ENCODE results near the gene CIAPIN1.
"Not testable (repeated sequence)": the region's sequence is repeated elsewhere in the genome, so short reads cannot be mapped to it uniquely, and the experiment has no call there.

The CIAPIN1 gene

DNA sequence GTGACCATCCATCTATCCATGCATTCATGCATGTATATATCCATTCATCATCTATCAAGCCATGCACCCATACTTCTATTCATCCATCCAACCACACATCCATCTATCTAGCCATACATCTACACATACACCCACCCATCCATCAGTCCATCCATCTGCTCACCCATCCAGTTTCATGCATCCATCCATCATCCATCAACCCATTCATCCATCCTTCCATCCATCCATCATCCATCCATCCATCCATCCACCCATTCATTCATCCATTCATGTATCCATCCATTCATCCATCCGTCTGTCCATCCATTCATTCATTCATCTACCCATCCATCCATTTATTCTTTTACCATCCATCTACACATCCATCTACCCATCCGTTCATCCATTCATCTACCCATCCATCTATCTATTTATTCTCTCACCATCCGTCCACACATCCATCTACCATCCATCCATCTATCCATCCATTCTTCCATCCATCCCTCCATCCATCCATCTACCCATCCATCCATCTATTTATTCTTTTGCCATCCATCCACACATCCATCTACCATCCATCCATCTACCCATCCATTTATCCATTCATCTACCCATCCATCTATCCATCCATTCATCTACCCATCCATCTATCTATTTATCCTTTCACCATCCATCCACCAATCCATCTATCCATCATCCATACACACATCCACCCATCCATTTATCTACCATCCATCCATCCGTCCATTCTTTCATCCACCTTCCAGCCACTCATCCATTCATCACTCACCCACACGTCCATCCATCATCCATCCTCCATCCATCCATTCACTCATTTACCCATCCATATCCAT lies 39.4 kb downstream of the CIAPIN1 start:
- no peak for TF ChIP-seq CTCF (IDR thresholded peaks at IDR 0.05; ENCODE audit: extremely low read depth, insufficient read depth, missing control alignments)
- no peak for DNase-seq (ENCODE audit: low spot score)
- in situ Hi-C loops (cut with MboI; ENCODE audit: low pct_unique_long_range_greater_than_20kb, low sequenced_read_pairs, unreplicated experiment), result loop anchor here (25.0 kb wide), 1 partner anchor 320 kb away; the partner anchor contains the start of gene CPNE2

DNA sequence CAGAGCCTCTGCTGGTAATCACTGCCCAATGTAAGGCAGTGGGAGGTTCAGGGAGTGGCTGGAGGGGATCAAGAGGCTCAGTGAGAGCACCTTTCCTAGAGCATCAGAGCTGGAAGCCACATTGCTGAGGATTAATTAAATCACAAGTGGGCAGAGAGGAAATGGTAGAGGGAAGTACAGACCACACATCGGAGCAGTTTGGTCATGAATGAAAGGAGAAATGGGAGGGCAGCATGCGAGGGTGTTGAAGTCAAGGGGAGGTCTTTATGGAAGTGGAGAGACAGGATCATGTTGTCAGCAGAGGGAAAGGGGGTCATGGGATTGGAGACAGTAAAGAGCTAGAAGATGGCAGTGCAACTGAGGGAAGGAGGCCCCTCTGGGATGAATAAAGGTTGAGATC lies 40.3 kb downstream of the CIAPIN1 start:
- no peak for DNase-seq (ENCODE audit: low spot score)
- no peak for TF ChIP-seq CTCF (IDR thresholded peaks at IDR 0.05; ENCODE audit: extremely low read depth, insufficient read depth, missing control alignments)
- in situ Hi-C loops (cut with MboI; ENCODE audit: low pct_unique_long_range_greater_than_20kb, low sequenced_read_pairs, unreplicated experiment), result loop anchor here (25.0 kb wide), 1 partner anchor 320 kb away; the partner anchor contains the start of gene CPNE2

DNA sequence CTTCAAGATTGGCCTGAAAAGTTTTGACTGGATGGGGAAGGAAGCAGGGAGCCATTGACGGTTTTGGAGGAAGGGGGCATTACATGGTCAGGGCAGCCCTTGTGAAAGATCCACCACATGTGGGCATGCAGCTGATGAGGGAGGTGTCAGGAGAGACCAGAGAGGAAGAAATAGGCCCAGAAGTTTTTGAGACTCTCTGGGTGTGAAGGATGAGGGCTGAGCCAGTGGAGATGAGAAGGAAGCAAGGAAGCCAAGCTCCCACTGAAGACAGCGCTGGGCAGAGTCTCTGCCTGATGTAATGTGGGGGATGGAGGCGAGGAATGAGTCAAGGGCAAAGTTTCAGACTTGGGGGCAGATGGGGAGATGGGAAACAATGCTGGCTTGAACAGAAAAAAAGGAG lies 42.1 kb downstream of the CIAPIN1 start:
- no peak for TF ChIP-seq CTCF (IDR thresholded peaks at IDR 0.05; ENCODE audit: extremely low read depth, insufficient read depth, missing control alignments)
- DNase-seq (ENCODE audit: low spot score), result no peak
- in situ Hi-C loops (cut with MboI; ENCODE audit: low pct_unique_long_range_greater_than_20kb, low sequenced_read_pairs, unreplicated experiment), result loop anchor here (25.0 kb wide), 1 partner anchor 318 kb away; the partner anchor contains the start of gene CPNE2

- in situ Hi-C loops (cut with MboI; ENCODE audit: low pct_unique_long_range_greater_than_20kb, low sequenced_read_pairs, unreplicated experiment), result loop anchor here (25.0 kb wide), 1 partner anchor 317 kb away; the partner anchor contains the start of gene CPNE2
- no peak for TF ChIP-seq CTCF (IDR thresholded peaks at IDR 0.05; ENCODE audit: extremely low read depth, insufficient read depth, missing control alignments)
- DNase-seq (ENCODE audit: low spot score), result no peak
These were observed 43.0 kb downstream of the CIAPIN1 start, which contains the start of gene CCL17 for GRCh38 chr16:57403965-57404817. Gene CCL17, plus strand, starts transcription at chr16:57404767. Its CDS starts 9,166 bp downstream, at chr16:57413933.

DNA sequence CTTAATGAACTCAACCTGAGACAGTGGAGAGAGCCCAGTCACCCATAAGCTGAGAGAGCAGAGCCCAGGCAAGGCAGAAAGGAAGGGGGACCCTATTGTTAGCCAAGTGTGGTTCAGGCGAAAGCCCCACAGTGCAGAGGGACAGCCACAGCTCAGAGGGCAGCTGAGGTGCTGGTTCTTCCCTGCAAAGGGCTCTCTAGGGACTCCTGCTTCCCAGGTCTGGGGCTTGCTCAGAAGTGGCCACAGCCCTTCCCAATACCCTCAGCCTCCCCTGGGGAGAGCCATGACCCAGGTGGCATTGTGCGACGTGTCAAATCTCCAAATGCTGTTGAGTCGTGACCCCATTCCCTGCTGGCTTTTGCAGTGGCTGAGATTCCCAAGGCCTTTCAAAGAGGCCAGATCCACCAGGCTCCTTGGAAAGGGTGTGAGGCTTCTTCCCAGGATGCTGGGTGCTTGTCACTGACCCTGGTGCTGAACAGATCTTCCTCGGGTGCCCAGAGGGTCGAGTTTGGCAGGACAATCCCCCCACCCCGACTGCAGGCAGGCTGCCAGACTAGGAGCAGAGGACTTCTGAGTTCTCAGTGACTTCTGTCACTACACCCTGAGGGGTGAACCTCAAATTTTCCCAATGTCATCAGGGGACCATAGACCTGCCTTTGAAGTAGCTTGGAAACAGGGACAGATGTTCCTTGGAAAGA lies 45.1 kb downstream of the CIAPIN1 start:
- TF ChIP-seq CTCF (IDR thresholded peaks at IDR 0.05; ENCODE audit: extremely low read depth, insufficient read depth, missing control alignments), result no peak
- in situ Hi-C loops (cut with MboI; ENCODE audit: low pct_unique_long_range_greater_than_20kb, low sequenced_read_pairs, unreplicated experiment), result loop anchor here (25.0 kb wide), 1 partner anchor 315 kb away; the partner anchor contains the start of gene CPNE2
- DNase-seq (ENCODE audit: low spot score), result no peak

DNA sequence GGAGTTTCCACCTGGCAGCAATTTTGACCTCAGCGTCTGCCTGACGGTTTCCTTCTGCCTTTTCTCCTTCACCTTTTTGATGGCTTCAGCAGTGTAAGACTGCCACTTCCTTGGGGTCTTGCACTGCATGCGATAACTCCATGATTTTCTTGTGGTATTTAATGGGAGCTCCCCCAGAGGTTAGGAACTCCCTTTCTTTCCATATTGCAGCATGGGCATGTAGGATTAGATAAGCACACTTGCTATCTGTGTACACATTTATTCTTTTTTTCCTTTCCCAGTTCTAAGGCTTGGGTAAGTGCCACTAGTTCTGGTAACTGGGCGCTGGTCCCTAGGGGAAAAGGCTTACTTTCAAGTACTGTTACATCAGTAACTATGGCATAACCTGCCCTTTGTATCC lies 49.7 kb downstream of the CIAPIN1 start:
- in situ Hi-C loops (cut with MboI; ENCODE audit: low pct_unique_long_range_greater_than_20kb, low sequenced_read_pairs, unreplicated experiment); DNase-seq (ENCODE audit: low spot score): not testable (repeated sequence)

All from GM13977 (cell line).